Motor neuron (in vitro differentiated cells): ENCODE measurements around the gene DGKH. TPM values are rescaled to one million over a fixed set of nuclear protein-coding genes. Genes with fewer than 3 reads are reported as not detected.
"Not testable (repeated sequence)": the region's sequence is repeated elsewhere in the genome, so short reads cannot be mapped to it uniquely, and the experiment has no call there.

Experiments
- ATAC-seq, 8 experiments: fragments of 200-7000 bp; cut with Tn5 transposase; replicated peaks in 6 of 8; 2 replicates each; pipeline ENCODE4 v1.8.0; 2021; ENCODE audit warnings: mild to moderate bottlenecking in 8 of 8, moderate library complexity in 8 of 8
- H3K27ac ChIP-seq, 2 donors: fragments of 250-450 bp; sonication (Bioruptor Pico); 2 replicates each; pipeline ENCODE4 v1.9.0; 2021; ENCODE audit warnings: antibody characterized with exemption in 2 of 2, mild to moderate bottlenecking in 2 of 2, moderate library complexity in 1 of 2
- H3K4me1 ChIP-seq, 2 donors: fragments of 250-450 bp; sonication (Bioruptor Pico); replicated peaks in 1 of 2; 2 replicates each; pipeline ENCODE4 v1.6.1; 2021; ENCODE audit warnings: antibody characterized with exemption in 2 of 2, mild to moderate bottlenecking in 2 of 2, moderate library complexity in 1 of 2
- H3K4me3 ChIP-seq, 5 donors: fragments of 250-450 bp; sonication (Bioruptor Pico); 2 replicates each; pipeline ENCODE4 v1.9.0; 2021; ENCODE audit warnings: antibody characterized with exemption in 5 of 5, mild to moderate bottlenecking in 5 of 5, moderate library complexity in 4 of 5
- WGBS, 10 experiments: fragments of 450-650 bp; shearing (Covaris generic); methylation state at CpG; one replicate each; pipeline ENCODE4 v1.0.0; 2022; 5-methylcytosine and 5-hydroxymethylcytosine counted together
- in situ Hi-C, 9 experiments: fragments of 400-800 bp; cut with MboI; loops; one replicate each; pipeline ENCODE4 v1.15.0; 2021; ENCODE audit warnings: low sequenced_read_pairs in 9 of 9, low pct_unique_long_range_greater_than_20kb in 2 of 9; ENCODE audit not compliant: unreplicated experiment in 9 of 9
- total RNA-seq, 8 experiments: library from RNA; unstranded; fragments of 300-600 nt; gene quantifications; 2 replicates each; pipeline versions ENCODE4 v1.2.3 to v1.2.4, GENCODE V29; 2022

Gene DGKH
- total RNA-seq, 8 experiments from 2014 or later, result 4.7 to 14.9 (median 7.4) TPM

DNA sequence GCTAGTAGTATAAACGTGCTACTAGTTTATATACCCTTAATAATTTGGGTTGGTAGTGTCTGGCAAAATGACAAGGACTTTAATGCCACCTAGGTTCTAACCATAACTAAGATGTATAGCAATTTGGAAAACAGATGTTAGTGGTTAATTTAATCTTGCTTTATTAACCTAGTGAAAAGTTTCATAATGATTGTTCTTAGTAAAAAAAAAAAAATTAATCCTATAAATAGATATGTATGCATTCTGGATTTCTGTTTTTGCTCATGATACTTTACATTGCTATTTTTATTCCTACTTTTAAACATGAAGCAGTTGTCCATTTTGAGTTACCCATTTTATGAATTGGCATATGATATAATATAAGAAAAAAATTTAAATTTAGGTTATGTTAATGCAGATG lies 36.3 kb downstream of the DGKH start:
- Histone ChIP-seq H3K27ac (no peak overlapping the region), H3K4me3 (no peak overlapping the region), H3K4me1 (no peaks in the 10 kb centered on the region)
- in situ Hi-C loops, result loop anchor here in 1 of 9 experiments (25.0 kb wide), 1 partner anchor 103 kb away; no protein-coding TSS in a partner anchor
- no peak for ATAC-seq
- 25 to 100% (median 92%) methylated on average over 1 of the region's 1 CpG; no CpG with 5 or more reads in 1 of the 10 experiments for WGBS, 10 experiments

DNA sequence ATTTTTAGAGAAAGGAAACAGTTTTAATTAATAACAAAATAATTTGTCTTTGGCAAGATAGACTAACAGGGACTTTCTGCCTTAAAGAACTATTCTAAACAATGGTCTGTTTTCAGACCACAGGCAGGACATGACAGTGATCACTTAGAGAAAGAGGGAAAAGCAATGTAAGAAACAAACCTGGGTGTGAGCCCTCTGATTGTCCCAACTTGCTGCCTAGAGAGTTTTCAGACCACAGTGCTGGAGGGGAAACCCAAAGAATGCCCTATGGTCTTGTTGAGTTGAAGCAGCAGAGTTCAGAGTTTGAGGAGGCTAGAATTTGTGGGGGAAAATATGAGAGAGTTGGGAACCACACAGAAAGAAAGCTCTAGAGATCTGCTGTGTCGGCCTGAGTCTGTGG lies 38.1 kb downstream of the DGKH start:
- WGBS, 10 experiments, result 100% methylated on average over 1 of the region's 1 CpG; no CpG with 5 or more reads in 6 of the 10 experiments
- no peak overlapping the region for H3K4me3 ChIP-seq
- no peak for ATAC-seq
- H3K4me1 ChIP-seq, result no peaks in the 10 kb centered on the region
- in situ Hi-C loops, result loop anchor here in 1 of 9 experiments (25.0 kb wide), 1 partner anchor 101 kb away; no protein-coding TSS in a partner anchor
- H3K27ac ChIP-seq, result no peak overlapping the region

DNA sequence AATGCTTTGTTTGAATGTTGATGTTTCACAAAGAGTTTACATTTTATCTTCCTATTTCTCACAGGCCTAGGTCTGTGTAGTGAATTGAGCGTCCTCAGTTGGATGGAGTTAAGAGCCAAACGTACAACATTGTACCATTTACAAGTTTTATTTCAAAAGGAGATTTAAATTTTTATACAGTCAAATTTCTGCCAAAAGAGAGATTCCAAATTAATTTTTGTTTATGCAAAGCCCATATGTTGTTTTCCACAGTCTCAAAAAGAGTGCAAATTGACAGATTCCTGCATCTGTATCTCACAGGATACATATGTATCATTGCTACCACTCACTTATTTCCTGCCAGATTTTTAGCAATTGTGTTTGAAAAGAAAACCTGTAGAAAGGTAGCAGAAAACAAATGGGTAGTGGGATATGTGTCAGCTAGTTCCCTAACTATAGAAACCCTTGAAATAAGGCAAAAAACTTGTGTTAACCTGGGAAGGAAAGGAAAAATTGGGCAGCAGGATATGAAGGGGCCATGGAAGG lies 46.1 kb downstream of the DGKH start:
- no peak for ATAC-seq
- Histone ChIP-seq H3K4me3 (no peak overlapping the region), H3K4me1 (no peaks in the 10 kb centered on the region), H3K27ac (no peak overlapping the region)
- WGBS, 10 experiments, result 20 to 100% (median 88%) methylated on average over 1 to 2 of the region's 2 CpGs
- in situ Hi-C loops, result loop anchor here in 1 of 9 experiments (25.0 kb wide), 1 partner anchor 93 kb away; no protein-coding TSS in a partner anchor

- not testable (repeated sequence) for H3K4me3 ChIP-seq, ATAC-seq, H3K4me1 ChIP-seq, H3K27ac ChIP-seq
- 94 to 100% (median 100%) methylated on average over 1 to 2 of the region's 2 CpGs; no CpG with 5 or more reads in 2 of the 10 experiments for WGBS, 10 experiments
- in situ Hi-C loops, result loop anchor here in 1 of 9 experiments (25.0 kb wide), 1 partner anchor 91 kb away; no protein-coding TSS in a partner anchor
Observed at GRCh38 chr13:42096222-42096621, 47.8 kb downstream of the DGKH start.

- no peak for ATAC-seq
- WGBS, 10 experiments, result 83 to 100% (median 90%) methylated on average over 3 to 7 of the region's 9 CpGs; no CpG with 5 or more reads in 1 of the 10 experiments
Observed at GRCh38 chr13:42099962-42100675, 51.7 kb downstream of the DGKH start.

GRCh38 chr13:42100960-42101359 lies 52.5 kb downstream of the DGKH start:
- 34 to 100% (median 92%) methylated on average over 2 to 3 of the region's 3 CpGs; no CpG with 5 or more reads in 1 of the 10 experiments for WGBS, 10 experiments
- peak in 3 of 8 experiments; percentile 73 to 84 (median 76) for ATAC-seq
- in situ Hi-C loops, result loop anchor here in 3 of 9 experiments (25.0 kb wide), 3 partner anchors 189 to 739 kb away; no protein-coding TSS in a partner anchor

More at GRCh38 chr13:42099962-42100675, 51.7 kb downstream of the DGKH start:
- H3K27ac ChIP-seq, result no peak overlapping the region
- in situ Hi-C loops, result loop anchor here in 3 of 9 experiments (25.0 kb wide), 4 partner anchors 87 to 738 kb away; no protein-coding TSS in a partner anchor
- no peaks in the 10 kb centered on the region for H3K4me1 ChIP-seq
- H3K4me3 ChIP-seq, result no peak overlapping the region

DNA sequence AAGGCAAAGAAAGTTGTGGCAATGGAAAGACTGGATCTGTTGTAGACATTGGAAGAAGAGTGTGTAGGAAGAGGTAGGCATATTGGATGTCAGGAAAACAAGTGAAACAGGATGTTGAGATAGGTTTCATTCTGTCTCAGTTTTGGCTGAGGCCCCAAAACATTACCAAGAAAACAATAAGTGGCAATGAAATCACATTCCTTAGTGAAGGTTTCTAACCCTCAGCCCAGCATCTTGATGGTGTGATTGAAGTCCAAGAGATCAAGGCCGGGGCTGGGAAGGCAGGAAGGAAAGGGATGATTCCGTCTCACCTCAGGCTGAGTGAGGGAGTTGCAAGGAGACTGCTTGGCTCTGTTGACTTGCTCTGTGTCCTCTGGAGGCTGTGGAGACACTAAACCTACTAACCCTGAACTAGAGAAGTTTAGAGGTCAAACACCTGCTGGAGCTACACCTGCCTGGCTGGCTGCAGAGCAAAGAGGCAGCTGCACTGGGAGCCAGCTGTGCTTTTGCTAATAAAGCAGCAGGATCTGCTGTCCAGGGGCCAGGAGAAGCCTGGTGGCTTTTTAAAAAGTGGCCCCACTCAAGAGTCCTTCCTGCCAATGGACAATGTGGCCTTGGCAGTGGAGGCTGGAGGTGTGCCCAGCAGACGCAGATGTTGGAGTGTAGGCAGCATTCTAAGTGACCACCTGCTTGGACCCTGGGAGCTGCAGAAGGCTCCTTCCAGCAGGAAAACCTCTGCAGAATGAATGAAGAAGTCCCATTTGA lies 53.6 kb downstream of the DGKH start:
- 100% methylated on average over 1 to 3 of the region's 3 CpGs; no CpG with 5 or more reads in 7 of the 10 experiments for WGBS, 10 experiments
- H3K4me1 ChIP-seq, result no peaks in the 10 kb centered on the region
- peak in 2 of 8 experiments; percentile 17 to 37 for ATAC-seq
- H3K27ac ChIP-seq, result no peak overlapping the region
- in situ Hi-C loops, result loop anchor here in 3 of 9 experiments (25.0 kb wide), 3 partner anchors 190 to 740 kb away; no protein-coding TSS in a partner anchor
- no peak overlapping the region for H3K4me3 ChIP-seq

More at GRCh38 chr13:42100960-42101359, 52.5 kb downstream of the DGKH start:
- Histone ChIP-seq H3K4me3 (no peak overlapping the region), H3K4me1 (no peaks in the 10 kb centered on the region), H3K27ac (no peak overlapping the region)

DNA sequence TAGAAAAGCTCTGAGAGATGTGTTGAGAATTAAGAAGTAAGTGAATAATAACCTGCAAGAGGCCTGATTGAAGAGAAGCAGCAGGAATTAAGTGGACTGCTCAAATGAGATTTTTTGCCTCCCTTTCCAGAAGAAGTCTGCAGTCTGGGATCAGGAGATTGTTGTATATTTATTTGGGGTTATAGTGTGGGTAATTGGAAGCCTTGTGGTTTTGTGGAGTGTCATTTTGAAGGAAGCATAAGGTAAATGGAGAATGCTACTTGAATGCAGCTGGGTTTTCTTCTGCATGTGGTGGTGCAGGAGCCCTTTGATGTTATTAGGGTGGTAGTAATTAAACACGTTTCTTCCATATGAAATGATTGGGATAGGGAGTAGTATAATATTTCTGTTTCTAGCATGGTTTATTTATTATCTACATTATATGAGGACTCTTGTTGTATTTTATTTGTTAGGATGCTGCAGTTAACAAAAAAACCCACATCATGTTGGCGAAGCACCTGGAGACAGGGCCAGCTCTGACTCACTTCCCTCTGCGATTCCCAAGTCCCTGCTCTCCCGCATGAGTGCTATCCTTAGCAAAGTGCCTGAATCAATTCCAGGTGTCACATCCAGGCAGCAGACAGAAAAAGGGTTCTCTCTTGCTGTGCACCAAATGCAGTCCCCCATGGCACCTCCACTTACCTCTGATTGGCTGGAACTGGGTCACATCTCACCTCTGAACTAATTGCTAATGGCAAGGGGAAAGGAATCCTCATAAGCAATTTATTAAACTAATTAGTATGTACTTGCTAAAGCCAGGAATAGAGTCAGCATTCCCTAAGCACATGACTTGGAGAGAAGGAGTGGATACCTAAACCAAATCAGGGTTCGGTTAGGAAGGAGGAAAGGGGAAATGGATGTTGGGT lies 54.8 kb downstream of the DGKH start:
- in situ Hi-C loops, result loop anchor here in 3 of 9 experiments (25.0 kb wide), 3 partner anchors 191 to 741 kb away; no protein-coding TSS in a partner anchor
- no peak for ATAC-seq
- Histone ChIP-seq H3K4me1 (no peaks in the 10 kb centered on the region), H3K4me3 (no peak overlapping the region), H3K27ac (no peak overlapping the region)
- WGBS, 10 experiments, result 67 to 100% (median 100%) methylated on average over 1 to 5 of the region's 5 CpGs; no CpG with 5 or more reads in 1 of the 10 experiments

DNA sequence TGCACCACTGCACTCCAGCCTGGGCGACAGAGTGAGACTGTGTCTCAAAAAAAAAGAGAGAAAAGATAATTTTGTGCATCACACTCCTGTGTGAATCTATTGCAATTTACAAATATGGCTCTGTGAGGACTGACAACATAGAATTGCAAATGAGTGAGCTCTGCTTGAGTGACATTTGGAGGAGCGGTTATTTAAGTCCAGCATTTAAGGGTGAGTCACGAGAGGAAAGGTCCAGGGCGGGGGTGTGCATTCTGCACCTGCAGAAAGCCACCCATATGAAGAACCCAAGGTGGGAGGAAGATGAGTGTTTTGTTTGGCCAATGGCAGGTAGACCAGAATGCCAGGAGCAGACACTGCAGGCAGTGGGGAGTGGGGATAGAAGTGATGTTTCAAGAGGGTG lies 58.5 kb downstream of the DGKH start:
- Histone ChIP-seq H3K4me3 (no peak overlapping the region), H3K4me1 (peaks cover 0 to 3% of the 10 kb centered on the region in 2 donors), H3K27ac (no peak overlapping the region)
- in situ Hi-C loops, result loop anchor here in 3 of 9 experiments (25.0 kb wide), 3 partner anchors 195 to 745 kb away; no protein-coding TSS in a partner anchor
- ATAC-seq, result peak in 3 of 8 experiments; percentile 48 to 75 (median 71)
- 7 to 97% (median 81%) methylated on average over 2 to 3 of the region's 4 CpGs; no CpG with 5 or more reads in 2 of the 10 experiments for WGBS, 10 experiments

GRCh38 chr13:42107421-42107820 lies 59.0 kb downstream of the DGKH start:
- H3K4me1 ChIP-seq, result peaks cover 0 to 3% of the 10 kb centered on the region in 2 donors
- ATAC-seq, result no peak
- WGBS, 10 experiments, result 40 to 82% (median 60%) methylated on average over 1 to 5 of the region's 5 CpGs; no CpG with 5 or more reads in 3 of the 10 experiments
- in situ Hi-C loops, result loop anchor here in 3 of 9 experiments (25.0 kb wide), 3 partner anchors 195 to 745 kb away; no protein-coding TSS in a partner anchor
- no peak overlapping the region for H3K4me3 ChIP-seq
- H3K27ac ChIP-seq, result no peak overlapping the region

GRCh38 chr13:42108217-42108616 lies 59.8 kb downstream of the DGKH start:
- Histone ChIP-seq H3K4me3 (no peak overlapping the region), H3K4me1 (peaks cover 0 to 3% of the 10 kb centered on the region in 2 donors)
- in situ Hi-C loops, result loop anchor here in 3 of 9 experiments (25.0 kb wide), 3 partner anchors 196 to 746 kb away; no protein-coding TSS in a partner anchor

More at GRCh38 chr13:42108217-42108616, 59.8 kb downstream of the DGKH start:
- H3K27ac ChIP-seq, result no peak overlapping the region
- WGBS, 10 experiments, result 60 to 100% (median 90%) methylated on average over 1 to 4 of the region's 4 CpGs
- no peak for ATAC-seq
